Nephron progenitor cell (in vitro differentiated cells): ENCODE measurements around the gene NTM.

Source experiments
- DNase-seq: peaks from one replicate; pipeline ENCODE4 v3.0.0; 2021
- H3K27ac Mint-ChIP-seq: 2 replicates; pipeline ENCODE4 v1.8.0; 2021; ENCODE audit warnings: mild to moderate bottlenecking, moderate library complexity, mixed read lengths
- H3K27me3 Mint-ChIP-seq: 2 replicates; pipeline ENCODE4 v1.8.0; 2021; ENCODE audit warnings: mild to moderate bottlenecking, low read depth, mixed read lengths; ENCODE audit not compliant: poor library complexity
- H3K36me3 Mint-ChIP-seq: 2 replicates; pipeline ENCODE4 v1.8.0; 2021; ENCODE audit warnings: low read depth, mixed read lengths
- H3K4me1 Mint-ChIP-seq: 2 replicates; pipeline ENCODE4 v1.8.0; 2021; ENCODE audit warnings: mixed read lengths
- H3K4me3 Mint-ChIP-seq: 2 replicates; pipeline ENCODE4 v1.8.0; 2021; ENCODE audit warnings: mild to moderate bottlenecking, moderate library complexity, mixed read lengths
- H3K9me3 Mint-ChIP-seq: 2 replicates; pipeline ENCODE4 v1.8.0; 2021; ENCODE audit warnings: mild to moderate bottlenecking, moderate library complexity, mixed read lengths
- CTCF ChIP-seq: fragments of 200-600 bp; sonication (generic); IDR thresholded peaks from 2 replicates; pipeline ENCODE4 v1.5.0; 2021; ENCODE audit warnings: antibody characterized with exemption

NTM gene

DNA sequence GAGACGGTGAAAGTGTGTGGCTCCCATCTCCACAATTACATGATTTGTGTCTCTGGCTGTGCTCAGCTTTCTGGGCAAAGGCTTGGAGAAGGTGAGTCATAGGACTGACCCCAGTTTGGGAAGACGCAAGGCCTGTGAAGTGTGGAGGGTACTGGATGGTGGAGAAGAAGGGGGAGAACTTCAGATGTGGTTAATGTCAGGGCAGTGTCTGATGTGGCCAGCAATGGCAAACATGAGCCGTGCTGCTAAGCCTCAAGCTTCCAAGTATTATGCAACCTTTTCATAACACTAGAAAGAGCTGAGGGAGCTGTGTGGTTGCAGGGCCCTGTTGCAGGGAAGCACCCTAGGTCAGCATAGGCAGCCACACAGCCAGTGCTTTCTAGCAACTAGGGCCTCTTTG lies 110.9 kb downstream of the NTM start:
- no peak for TF ChIP-seq CTCF
- H3K4me3 Mint-ChIP-seq = no peak overlapping the region
- peaks cover 55% of the 10 kb centered on the region for H3K4me1 Mint-ChIP-seq
- H3K9me3 Mint-ChIP-seq = no peaks in the 10 kb centered on the region
- H3K27me3 Mint-ChIP-seq = peaks cover 8% of the 10 kb centered on the region
- no peak overlapping the region for H3K27ac Mint-ChIP-seq
- no peak for DNase-seq
- H3K36me3 Mint-ChIP-seq = no peaks in the 10 kb centered on the region

- DNase-seq = no peak
- Mint-ChIP-seq H3K27me3 (peaks cover 8% of the 10 kb centered on the region), H3K36me3 (no peaks in the 10 kb centered on the region), H3K9me3 (no peaks in the 10 kb centered on the region), H3K4me1 (peaks cover 55% of the 10 kb centered on the region), H3K4me3 (no peak overlapping the region), H3K27ac (no peak overlapping the region)
- no peak for TF ChIP-seq CTCF
Observed at GRCh38 chr11:131481971-131482370, 111.6 kb downstream of the NTM start.

DNA sequence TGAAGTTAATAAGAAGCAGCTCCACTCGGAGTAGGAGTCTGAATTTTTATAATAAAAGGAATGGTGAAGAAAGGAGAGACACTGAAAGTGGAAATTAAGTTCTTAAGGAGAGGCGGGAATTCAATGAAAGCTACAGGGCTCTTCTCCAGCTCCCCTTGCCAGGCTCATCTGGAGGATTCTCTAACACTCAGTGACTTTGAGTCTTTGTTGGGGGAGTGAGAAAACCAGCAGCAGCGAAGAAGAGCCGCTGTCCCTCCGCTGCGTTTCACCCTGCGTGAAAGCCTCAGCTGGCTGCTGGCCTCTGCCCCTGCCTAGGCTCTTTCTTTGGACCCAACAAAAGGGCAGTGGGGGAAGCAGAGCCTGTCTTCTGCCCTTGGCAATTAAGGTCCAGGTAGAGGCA lies 113.0 kb downstream of the NTM start:
- H3K9me3 Mint-ChIP-seq = no peaks in the 10 kb centered on the region
- no peak for DNase-seq

GRCh38 chr11:131483877-131484276 lies 113.5 kb downstream of the NTM start:
- H3K9me3 Mint-ChIP-seq = no peaks in the 10 kb centered on the region
- DNase-seq = no peak
- H3K27ac Mint-ChIP-seq = no peak overlapping the region
- peaks cover 60% of the 10 kb centered on the region for H3K4me1 Mint-ChIP-seq
- TF ChIP-seq CTCF = no peak
- H3K36me3 Mint-ChIP-seq = no peaks in the 10 kb centered on the region
- H3K4me3 Mint-ChIP-seq = no peak overlapping the region
- H3K27me3 Mint-ChIP-seq = peaks cover 11% of the 10 kb centered on the region

More for the DNA sequence above, 113.0 kb downstream of the NTM start:
- peaks cover 11% of the 10 kb centered on the region for H3K27me3 Mint-ChIP-seq
- H3K36me3 Mint-ChIP-seq = no peaks in the 10 kb centered on the region
- no peak for TF ChIP-seq CTCF
- no peak overlapping the region for H3K4me3 Mint-ChIP-seq
- H3K4me1 Mint-ChIP-seq = peaks cover 60% of the 10 kb centered on the region
- H3K27ac Mint-ChIP-seq = no peak overlapping the region

DNA sequence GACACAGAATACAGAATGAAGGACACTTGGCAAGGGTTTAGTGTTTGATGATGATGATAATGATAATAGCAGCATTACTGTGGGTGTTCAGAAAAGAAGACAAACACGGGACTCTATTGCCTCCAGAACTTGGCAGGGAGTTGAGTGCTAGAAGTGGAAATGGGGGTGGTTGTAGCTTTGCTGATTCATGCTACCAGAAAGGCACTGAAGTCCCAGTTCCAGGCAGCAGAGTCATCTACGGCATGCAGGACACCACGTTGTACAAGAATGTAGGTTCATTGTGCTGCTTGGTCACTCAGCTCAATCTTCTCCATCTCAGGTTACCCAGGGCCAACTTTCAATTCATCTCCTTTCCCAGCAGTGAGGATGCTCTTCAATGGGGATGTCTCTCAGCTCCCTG lies 115.7 kb downstream of the NTM start:
- TF ChIP-seq CTCF = no peak
- H3K4me3 Mint-ChIP-seq = no peak overlapping the region
- DNase-seq = no peak
- no peaks in the 10 kb centered on the region for H3K9me3 Mint-ChIP-seq
- H3K36me3 Mint-ChIP-seq = no peaks in the 10 kb centered on the region
- H3K27me3 Mint-ChIP-seq = peaks cover 11% of the 10 kb centered on the region
- H3K4me1 Mint-ChIP-seq = peaks cover 55% of the 10 kb centered on the region
- H3K27ac Mint-ChIP-seq = no peak overlapping the region

DNA sequence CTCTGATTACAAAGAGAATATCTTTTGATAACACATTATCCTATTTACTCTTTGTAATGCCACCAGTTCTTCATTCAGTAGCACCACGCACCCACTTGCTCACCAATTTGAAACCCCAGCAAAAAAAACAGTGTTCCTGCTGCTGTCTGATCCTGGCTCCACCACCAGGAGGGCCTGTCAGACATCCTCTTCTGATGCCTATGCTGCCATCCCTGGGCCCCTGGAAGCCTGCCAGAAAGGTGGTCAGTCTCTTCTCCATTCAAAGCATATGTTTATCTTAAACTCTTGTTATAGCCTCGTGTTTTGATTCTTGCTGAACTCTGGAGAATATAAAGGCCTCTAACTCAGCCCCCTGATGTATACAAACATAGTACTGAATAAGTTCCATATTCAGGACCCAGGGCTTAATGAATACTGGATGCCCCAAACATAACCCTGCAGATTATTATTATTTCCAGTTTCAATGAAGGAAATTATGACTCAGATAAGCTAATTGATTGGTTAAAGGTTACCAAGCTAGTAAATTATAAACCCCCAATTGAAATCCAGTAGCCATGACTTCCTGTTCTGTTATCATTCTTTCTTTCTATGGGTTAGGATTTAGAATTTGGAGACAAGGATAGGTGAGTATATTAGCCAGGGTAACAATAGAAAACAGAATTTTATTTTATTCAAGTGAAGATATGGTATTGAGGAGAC lies 116.7 kb downstream of the NTM start:
- peaks cover 11% of the 10 kb centered on the region for H3K27me3 Mint-ChIP-seq
- peaks cover 45% of the 10 kb centered on the region for H3K4me1 Mint-ChIP-seq
- H3K4me3 Mint-ChIP-seq = no peak overlapping the region
- no peak for DNase-seq
- no peaks in the 10 kb centered on the region for H3K9me3 Mint-ChIP-seq
- no peaks in the 10 kb centered on the region for H3K36me3 Mint-ChIP-seq
- TF ChIP-seq CTCF = no peak
- H3K27ac Mint-ChIP-seq = no peak overlapping the region
